Loucy (cell line): ENCODE measurements around the gene MAD1L1.

Source experiments
- H2AFZ ChIP-seq: fragments of 200-600 bp; sonication (generic); 2 replicates; pipeline ENCODE4 v1.6.0; 2016; ENCODE audit warnings: antibody characterized with exemption, mild to moderate bottlenecking, low read length, moderate library complexity
- H3F3A ChIP-seq: fragments of 200-600 bp; 2 replicates; pipeline ENCODE4 v1.6.0; 2016; ENCODE audit warnings: antibody characterized with exemption, low read depth, mild to moderate bottlenecking
- H3K27me3 ChIP-seq: fragments of 200-600 bp; sonication (generic); 2 replicates; pipeline ENCODE4 v1.6.1; 2014; ENCODE audit warnings: low read length, mild to moderate bottlenecking; ENCODE audit not compliant: insufficient read depth, poor library complexity, severe bottlenecking
- H3K36me3 ChIP-seq: fragments of 200-600 bp; sonication (generic); 2 replicates; pipeline ENCODE4 v1.6.1; 2016; ENCODE audit warnings: low read length; ENCODE audit not compliant: insufficient read depth
- H3K4me1 ChIP-seq: fragments of 200-600 bp; sonication (generic); 2 replicates; pipeline ENCODE4 v1.5.1; 2014; ENCODE audit warnings: low read length, mild to moderate bottlenecking; ENCODE audit not compliant: insufficient read depth, poor library complexity, severe bottlenecking
- H3K4me2 ChIP-seq: fragments of 200-600 bp; sonication (generic); 2 replicates; pipeline ENCODE4 v1.6.0; 2014; ENCODE audit warnings: antibody characterized with exemption, low read length, low read depth, mild to moderate bottlenecking; ENCODE audit not compliant: poor library complexity, severe bottlenecking
- H3K4me3 ChIP-seq: fragments of 200-600 bp; sonication (generic); 2 replicates; pipeline ENCODE4 v1.5.1; 2014; ENCODE audit warnings: low read length, mild to moderate bottlenecking, mixed read lengths; ENCODE audit not compliant: poor library complexity, severe bottlenecking
- H3K79me2 ChIP-seq: fragments of 200-600 bp; sonication (generic); 2 replicates; pipeline ENCODE4 v1.6.1; 2014; ENCODE audit warnings: low read length; ENCODE audit not compliant: insufficient read depth
- H3K9ac ChIP-seq: fragments of 200-600 bp; sonication (generic); 2 replicates; pipeline ENCODE4 v1.6.0; 2014; ENCODE audit warnings: mild to moderate bottlenecking, low read depth, low read length, moderate library complexity; ENCODE audit not compliant: poor library complexity, severe bottlenecking
- H3K9me2 ChIP-seq: fragments of 200-600 bp; sonication (generic); replicated peaks from 2 replicates; pipeline ENCODE4 v1.6.1; 2016; ENCODE audit warnings: low read depth, low read length, mixed read lengths
- H3K9me3 ChIP-seq: fragments of 200-600 bp; sonication (generic); 2 replicates; pipeline ENCODE4 v1.6.1; 2014; ENCODE audit warnings: mild to moderate bottlenecking, antibody characterized with exemption, low read length, low read depth; ENCODE audit not compliant: insufficient read depth
- H4K20me1 ChIP-seq: fragments of 200-600 bp; sonication (generic); 2 replicates; pipeline ENCODE4 v1.6.0; 2014; ENCODE audit warnings: antibody characterized with exemption, low read length, mild to moderate bottlenecking; ENCODE audit not compliant: insufficient read depth, poor library complexity, severe bottlenecking
- EZH2phosphoT487 ChIP-seq: fragments of 200-600 bp; IDR thresholded peaks from 2 replicates; pipeline ENCODE4 v1.6.1; 2018; ENCODE audit warnings: antibody characterized with exemption, mild to moderate bottlenecking, moderate library complexity, borderline replicate concordance
- TF ChIP-seq, protein P1 (sequence below): fragments of 200-600 bp; sonication (generic); conservative IDR thresholded peaks from 2 replicates; pipeline ENCODE4 v1.5.1; 2014; ENCODE audit warnings: mild to moderate bottlenecking, antibody characterized with exemption, low read length

The MAD1L1 gene

DNA sequence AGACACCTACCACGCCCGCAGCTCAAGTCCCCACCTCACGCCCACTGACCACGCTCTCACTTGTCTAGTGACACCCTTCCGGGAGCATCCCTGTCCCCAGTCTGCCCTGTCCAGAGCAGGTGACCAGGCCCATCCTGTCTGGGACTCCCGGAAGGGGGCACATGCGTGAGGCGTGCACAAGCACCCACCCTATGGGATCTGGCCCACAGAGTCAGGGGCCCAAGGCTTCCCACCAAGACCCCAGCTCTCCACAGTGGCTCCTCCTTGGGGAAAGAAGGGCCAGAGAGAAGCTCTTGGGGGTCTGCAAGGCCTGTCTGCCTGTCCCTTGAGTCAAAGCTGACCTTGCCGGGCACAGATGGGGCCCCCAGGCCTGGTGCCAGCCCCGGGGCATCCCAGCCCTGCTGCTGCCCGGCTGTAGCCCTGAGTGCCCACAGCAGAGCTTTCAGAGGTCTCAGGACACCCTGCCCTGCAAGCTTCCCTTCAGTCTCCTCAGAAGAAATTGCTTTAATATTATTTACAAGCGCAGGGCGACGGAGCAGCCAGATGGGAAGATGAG lies 367.7 kb downstream of the MAD1L1 start:
- Histone ChIP-seq H3K27me3 (no peaks in the 10 kb centered on the region), H3K4me2 (no peak overlapping the region), H3K9me2 (no peaks in the 10 kb centered on the region), H3K9me3 (no peaks in the 10 kb centered on the region), H3K4me1 (no peaks in the 10 kb centered on the region), H3K79me2 (peaks cover 4% of the 10 kb centered on the region; the same call in 1 of the 2 replicates), H4K20me1 (peaks cover 10% of the 10 kb centered on the region), H2AFZ (no peak overlapping the region), H3K4me3 (no peak overlapping the region), H3K36me3 (peaks cover 13% of the 10 kb centered on the region; the same call in 1 of the 2 replicates), H3K9ac (no peak overlapping the region), H3F3A (no peaks in the 10 kb centered on the region)
- TF ChIP-seq, protein P1, sequence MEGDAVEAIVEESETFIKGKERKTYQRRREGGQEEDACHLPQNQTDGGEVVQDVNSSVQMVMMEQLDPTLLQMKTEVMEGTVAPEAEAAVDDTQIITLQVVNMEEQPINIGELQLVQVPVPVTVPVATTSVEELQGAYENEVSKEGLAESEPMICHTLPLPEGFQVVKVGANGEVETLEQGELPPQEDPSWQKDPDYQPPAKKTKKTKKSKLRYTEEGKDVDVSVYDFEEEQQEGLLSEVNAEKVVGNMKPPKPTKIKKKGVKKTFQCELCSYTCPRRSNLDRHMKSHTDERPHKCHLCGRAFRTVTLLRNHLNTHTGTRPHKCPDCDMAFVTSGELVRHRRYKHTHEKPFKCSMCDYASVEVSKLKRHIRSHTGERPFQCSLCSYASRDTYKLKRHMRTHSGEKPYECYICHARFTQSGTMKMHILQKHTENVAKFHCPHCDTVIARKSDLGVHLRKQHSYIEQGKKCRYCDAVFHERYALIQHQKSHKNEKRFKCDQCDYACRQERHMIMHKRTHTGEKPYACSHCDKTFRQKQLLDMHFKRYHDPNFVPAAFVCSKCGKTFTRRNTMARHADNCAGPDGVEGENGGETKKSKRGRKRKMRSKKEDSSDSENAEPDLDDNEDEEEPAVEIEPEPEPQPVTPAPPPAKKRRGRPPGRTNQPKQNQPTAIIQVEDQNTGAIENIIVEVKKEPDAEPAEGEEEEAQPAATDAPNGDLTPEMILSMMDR, result no peak
- no peak for TF ChIP-seq EZH2phosphoT487

DNA sequence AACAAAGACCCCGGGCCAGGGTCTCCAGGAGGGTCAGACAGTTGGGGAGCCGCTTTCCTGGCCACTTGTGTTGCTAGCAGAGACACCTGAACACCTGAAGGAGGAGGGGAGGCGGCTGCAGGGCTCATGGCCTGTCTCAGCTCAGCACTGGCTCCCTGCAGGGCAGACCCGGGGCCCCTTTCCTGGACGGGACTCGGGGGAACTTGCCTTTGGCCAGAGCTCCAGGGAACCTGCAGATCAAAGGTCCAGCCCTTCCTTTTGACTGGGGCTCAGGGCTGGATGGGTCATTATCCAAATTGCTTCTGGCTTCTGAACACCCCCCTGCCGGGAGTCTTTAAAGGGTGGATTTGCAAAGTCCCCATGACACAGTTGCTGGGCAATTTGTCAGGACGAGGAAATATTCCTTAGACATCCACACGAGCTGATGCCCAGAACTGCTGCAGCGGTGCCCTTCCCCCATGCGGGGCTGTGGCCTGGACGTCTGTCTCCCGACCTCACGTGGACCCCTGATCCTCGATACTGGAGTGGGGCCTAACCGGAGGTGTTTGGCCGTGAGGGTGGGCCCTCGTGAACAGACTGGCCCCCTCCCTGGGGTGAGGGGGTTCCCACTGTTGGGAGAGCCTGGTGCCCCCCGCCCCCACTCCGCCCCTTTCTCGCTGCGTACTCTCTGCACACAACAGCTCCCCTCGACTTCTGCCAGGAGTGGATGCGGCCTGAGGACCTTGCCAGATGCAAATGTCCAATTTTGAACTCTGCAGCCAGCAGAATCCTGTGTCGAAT lies 368.4 kb downstream of the MAD1L1 start:
- Histone ChIP-seq H3K36me3 (peaks cover 13% of the 10 kb centered on the region; the same call in 1 of the 2 replicates), H3K79me2 (peaks cover 5% of the 10 kb centered on the region; the same call in 1 of the 2 replicates), H3K4me2 (no peak overlapping the region), H3K4me3 (no peak overlapping the region), H3K9me2 (no peaks in the 10 kb centered on the region), H3K27me3 (no peaks in the 10 kb centered on the region), H3K4me1 (no peaks in the 10 kb centered on the region), H3K9me3 (no peaks in the 10 kb centered on the region), H2AFZ (no peak overlapping the region), H3F3A (no peaks in the 10 kb centered on the region), H4K20me1 (peaks cover 12% of the 10 kb centered on the region), H3K9ac (no peak overlapping the region)
- TF ChIP-seq, protein P1, result no peak

DNA sequence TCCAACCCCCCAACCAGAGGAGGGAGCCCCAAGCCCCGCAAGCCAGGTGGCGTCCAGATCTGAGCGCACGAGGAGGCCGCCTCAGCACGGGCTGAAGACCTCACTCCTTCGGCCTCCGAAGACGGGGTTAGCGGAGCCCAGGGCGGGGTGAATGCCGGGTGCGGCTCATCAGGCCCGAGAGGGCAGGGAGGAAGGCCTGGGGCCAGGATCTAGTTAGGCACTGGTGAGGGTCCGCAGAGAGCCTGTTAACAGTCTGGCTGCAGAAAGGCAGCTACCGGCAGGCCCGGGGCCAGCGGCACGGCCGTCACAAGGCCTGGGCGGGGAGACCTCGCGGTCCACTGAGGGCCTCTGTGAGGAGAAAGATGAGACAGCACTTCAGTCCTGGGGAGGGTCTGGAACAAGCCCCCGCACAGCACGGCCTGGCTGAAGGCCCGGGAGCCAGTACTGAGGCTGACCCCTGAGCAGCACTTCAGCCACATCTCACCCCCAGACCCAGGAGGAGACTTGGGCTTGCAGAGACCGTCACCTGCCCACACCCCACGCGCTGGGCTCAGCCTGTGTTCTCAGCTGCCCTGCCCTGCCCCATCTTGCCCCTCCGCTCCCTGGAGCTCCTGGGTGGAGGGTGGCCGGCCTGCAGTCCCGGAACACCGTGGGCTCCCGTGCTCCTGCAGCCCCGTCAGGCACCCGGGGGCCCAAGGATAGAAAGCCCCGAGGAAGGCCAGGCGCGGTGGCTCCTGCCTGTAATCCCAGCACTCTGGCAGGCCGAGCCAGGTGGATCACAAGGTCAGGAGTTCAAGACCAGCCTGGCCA lies 369.4 kb downstream of the MAD1L1 start:
- H3K4me1 ChIP-seq, result no peaks in the 10 kb centered on the region
- H3K9ac ChIP-seq, result no peak overlapping the region

More for the DNA sequence above, 369.4 kb downstream of the MAD1L1 start:
- no peaks in the 10 kb centered on the region for H3K9me2 ChIP-seq
- H3K36me3 ChIP-seq, result peaks cover 13% of the 10 kb centered on the region; the same call in 1 of the 2 replicates
- H3K4me3 ChIP-seq, result no peak overlapping the region
- peaks cover 5% of the 10 kb centered on the region; the same call in 1 of the 2 replicates for H3K79me2 ChIP-seq
- H3K4me2 ChIP-seq, result no peak overlapping the region
- H3F3A ChIP-seq, result no peaks in the 10 kb centered on the region
- H2AFZ ChIP-seq, result no peak overlapping the region
- H3K9me3 ChIP-seq, result no peaks in the 10 kb centered on the region
- peaks cover 11% of the 10 kb centered on the region for H4K20me1 ChIP-seq
- TF ChIP-seq EZH2phosphoT487, result no peak
- TF ChIP-seq, protein P1, result no peak
- no peaks in the 10 kb centered on the region for H3K27me3 ChIP-seq
